ENCODE measurements around the gene GZMM. TPM values are rescaled to one million over a fixed set of nuclear protein-coding genes. Genes with fewer than 3 reads are reported as not detected.

Gene GZMM
- polyA plus RNA-seq, 12 donors: 0.20 to 0.72 (median 0.26) TPM; not detected in 5

GRCh38 chr19:558770-559439 is 15.1 kb downstream of the GZMM start:
- DNase-seq: no peak

DNA sequence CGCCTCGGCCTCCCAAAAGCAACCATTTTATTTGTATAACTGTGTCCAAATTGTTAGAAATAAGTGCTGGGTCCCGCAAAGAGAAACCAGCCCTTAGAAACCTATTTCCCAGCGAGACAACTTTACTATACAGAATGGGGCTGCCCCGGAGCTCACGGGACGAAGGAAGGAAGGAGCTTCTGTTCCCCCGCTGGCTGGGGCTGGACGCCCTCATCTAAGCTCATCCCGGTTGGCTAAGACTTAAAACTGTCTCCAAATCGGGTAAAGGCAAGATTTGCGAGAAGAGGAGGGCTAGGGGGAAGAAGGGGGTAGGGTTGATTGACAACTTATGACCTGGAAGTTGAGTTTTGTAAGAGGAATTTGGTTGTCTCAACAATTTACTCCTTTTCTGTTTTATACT is 16.3 kb downstream of the GZMM start:
- DNase-seq: no peak

DNA sequence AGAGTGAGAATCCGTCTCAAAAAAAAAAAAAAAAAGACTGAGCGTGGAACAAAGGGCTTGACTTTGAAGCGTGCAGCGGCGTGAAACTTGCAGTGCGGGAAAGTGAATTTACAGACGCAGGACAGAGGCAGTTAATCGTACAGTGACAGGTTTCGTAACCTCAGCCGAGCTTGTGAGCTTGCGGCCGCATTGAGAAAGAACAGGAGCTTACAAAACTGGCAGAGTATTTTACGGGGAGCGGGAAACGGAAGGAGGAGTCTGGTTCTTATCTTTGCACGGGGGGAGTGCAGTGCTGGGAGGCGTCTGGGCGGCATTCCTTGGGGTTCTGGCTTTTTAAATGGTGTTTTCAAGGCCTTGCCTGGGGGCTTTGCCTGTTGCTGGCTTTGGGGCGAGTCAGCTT is 22.6 kb downstream of the GZMM start:
- no peak for DNase-seq

DNA sequence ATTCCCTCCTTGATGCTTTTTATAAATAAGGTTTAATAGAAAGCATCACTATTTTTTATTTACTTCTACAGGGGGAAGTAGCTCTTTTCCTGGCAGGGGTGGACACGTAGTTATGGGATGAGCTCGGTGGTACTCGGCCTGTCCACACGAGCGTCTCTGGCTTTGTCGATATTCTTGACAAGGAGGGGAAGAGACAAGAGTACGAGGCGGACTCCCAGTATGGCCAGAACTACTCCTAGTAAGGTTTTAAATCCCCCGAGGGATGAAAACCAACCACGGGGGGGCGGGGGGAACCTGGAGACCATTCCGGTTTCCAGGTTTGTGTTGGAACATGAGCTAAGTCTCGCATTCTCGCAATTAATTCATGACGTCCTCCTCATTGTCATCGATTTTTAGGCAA is 23.0 kb downstream of the GZMM start:
- DNase-seq: no peak

GRCh38 chr19:567296-567900 is 23.5 kb downstream of the GZMM start:
- DNase-seq: no peak

- DNase-seq: no peak
These were observed 26.4 kb downstream of the GZMM start for GRCh38 chr19:570251-570686.

GRCh38 chr19:570937-571565 is 27.2 kb downstream of the GZMM start:
- DNase-seq: no peak

DNA sequence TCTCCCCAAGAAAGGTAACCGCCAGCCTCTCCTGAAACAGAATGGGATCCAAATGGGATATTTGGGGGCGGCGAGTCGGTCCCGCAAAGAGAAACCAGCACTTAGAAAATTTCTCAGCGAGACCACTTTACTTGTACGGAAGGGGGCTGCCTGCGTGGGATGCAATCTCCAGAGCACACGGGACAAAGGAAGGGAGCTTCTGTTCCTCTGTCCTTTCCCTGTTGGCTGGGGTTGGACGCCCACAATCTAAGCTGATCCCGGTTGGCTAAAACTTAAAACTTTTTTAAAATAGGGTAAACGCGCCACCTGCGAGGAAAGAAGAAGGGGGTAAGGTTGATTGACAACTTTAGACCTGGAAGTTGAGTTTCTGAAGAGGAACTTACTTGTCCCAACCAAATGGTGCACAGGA is 27.7 kb downstream of the GZMM start:
- DNase-seq: no peak

- DNase-seq: peak; percentile 97
These were observed 28.4 kb downstream of the GZMM start, which contains the start of gene BSG for GRCh38 chr19:572140-572742. TSS of gene BSG (plus strand) at chr19:572596. CDS start at chr19:572635, 39 bp downstream.

DNA sequence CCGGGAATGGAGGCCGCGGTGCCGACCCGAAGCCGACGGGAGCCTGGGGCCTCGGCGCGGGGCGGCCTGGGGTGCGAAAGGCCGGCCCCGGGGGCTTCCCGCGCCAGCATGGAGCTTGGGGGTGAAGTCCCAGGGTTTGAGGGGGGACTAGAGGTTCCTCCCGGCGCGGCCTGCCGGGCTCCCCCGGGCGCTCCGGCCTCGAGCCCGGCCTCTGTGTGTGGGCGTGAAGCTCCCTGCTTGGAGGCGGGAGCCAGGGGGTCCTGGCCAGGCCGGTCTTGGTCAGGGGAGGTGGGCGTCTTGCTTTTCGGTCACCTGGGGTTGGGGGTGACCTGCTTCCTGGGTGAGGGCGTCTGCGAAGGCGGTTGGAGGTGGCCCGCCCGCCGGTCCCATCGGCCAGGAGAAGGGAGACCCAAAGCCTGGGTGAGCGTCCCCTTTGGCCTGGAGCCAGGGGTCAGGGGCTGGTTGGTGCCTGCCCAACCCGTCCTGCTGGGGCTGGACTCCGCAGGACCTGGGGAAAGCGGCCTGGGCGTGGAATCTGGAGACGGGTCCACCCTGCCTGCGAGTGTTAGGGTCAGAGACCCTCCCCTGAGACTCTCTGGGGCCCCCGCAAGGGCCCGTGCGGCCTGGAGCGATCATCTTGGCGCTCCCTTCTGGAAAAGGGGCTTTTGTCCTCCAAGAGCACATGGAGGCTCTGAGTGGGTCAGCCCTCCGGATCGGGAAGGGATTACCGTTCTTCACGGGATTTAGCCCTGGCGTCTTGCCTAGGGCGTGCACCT is 29.1 kb downstream of the GZMM start:
- peak; percentile 54 for DNase-seq

DNA sequence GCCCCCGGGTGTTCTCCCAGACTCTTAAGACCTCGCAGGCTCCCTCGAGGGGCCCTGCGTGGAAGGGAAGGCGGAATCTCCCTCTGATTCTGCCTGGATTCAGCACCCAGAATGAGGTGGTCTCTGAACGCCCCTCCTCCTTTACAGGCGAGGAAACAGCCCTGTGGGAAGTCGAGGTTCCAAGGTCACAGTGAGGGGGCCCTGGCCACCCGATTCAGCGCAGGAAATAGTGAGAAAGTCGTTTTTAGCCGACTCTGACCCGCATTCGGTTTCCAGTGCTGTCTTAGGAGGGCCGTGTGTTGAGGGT is 29.6 kb downstream of the GZMM start:
- no peak for DNase-seq

- no peak for DNase-seq
These were observed 31.0 kb downstream of the GZMM start for GRCh38 chr19:574658-575526.

- DNase-seq: no peak
These were observed 32.0 kb downstream of the GZMM start for GRCh38 chr19:575527-576506.

- no peak for DNase-seq
These were observed 33.0 kb downstream of the GZMM start for GRCh38 chr19:576768-577438.

DNA sequence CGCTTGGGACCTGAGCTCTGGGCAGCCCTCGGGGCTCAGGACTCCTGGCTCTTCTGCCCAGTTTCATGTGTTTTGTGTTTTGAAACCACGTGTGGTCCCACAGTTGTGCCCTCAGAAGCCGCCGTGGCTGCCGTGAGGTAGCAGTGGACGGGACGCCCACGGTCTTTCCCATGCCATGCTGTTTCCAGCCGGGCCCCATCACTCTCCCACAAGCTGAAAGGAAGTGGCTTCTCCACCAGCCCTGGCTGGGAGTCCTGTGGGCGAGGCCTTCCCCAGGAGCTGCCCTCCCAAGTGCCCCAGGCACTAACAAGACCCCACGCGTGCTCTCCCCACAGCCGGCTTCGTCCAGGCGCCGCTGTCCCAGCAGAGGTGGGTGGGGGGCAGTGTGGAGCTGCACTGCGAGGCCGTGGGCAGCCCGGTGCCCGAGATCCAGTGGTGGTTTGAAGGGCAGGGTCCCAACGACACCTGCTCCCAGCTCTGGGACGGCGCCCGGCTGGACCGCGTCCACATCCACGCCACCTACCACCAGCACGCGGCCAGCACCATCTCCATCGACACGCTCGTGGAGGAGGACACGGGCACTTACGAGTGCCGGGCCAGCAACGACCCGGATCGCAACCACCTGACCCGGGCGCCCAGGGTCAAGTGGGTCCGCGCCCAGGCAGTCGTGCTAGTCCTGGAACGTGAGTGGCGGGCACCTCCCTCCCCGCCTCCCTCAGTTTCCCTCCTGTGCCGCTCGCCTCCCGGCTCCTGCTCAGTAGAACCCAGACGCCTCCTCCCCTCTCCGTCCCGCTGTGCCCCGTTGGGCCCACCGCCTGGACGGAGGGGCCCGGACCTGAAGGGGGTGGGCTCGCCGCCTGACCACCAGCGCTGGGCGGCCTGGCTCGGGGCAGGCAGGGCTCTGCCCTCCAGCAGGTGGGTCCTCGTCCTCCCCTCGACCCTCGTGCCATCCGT is 33.9 kb downstream of the GZMM start:
- no peak for DNase-seq

DNA sequence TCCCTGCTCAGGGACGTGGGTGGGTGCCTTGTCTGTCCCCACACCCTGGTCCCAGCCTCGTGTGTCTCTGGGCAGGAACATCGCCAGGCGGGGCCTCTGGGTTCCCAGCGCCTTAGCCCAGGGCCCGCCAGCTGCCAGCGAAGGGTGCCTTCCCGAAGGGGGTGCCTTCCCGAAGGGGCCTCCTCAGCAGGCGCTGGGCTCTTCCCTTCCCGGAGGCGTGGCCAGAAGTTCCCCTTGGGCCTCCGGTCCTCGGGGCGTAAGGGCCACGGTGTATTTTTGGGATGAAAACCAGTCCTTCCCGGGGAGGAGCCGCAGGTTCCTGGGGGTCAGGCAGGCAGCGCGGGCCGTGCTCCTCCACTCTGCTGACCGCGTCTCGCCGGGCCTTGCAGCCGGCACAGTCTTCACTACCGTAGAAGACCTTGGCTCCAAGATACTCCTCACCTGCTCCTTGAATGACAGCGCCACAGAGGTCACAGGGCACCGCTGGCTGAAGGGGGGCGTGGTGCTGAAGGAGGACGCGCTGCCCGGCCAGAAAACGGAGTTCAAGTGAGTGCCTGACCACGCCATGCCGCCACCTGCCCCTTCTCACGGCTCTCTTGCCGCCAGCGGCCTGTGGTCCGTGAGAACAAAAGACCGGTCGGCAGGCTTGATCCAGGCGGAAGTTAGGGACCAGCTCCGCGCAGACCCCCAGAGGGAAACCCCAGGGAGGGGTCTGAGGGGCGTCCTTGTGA is 35.4 kb downstream of the GZMM start:
- DNase-seq: no peak

- no peak for DNase-seq
These were observed 35.9 kb downstream of the GZMM start for GRCh38 chr19:579842-580155.
